CD4-positive, alpha-beta T cell treated with Interleukin-15 for 1 hour (primary cell): ENCODE measurements around the gene SBNO2.

Experiments
- DNase-seq: peaks from one replicate; pipeline ENCODE4 v3.0.0-alpha.2; 2020

Gene SBNO2

GRCh38 chr19:1103708-1104310 is 70.3 kb downstream of the SBNO2 start, which contains the start of gene GPX4:
Gene GPX4 (plus strand): TSS chr19:1103994. CDS start chr19:1104044, 50 bp downstream.
- DNase-seq, result peak; percentile 99

GRCh38 chr19:1103132-1103707 is 70.8 kb downstream of the SBNO2 start:
- DNase-seq, result no peak

- DNase-seq, result peak; percentile 33
These were observed 71.5 kb downstream of the SBNO2 start for GRCh38 chr19:1102407-1103131.

- DNase-seq, result peak; percentile 32
These were observed 72.8 kb downstream of the SBNO2 start for GRCh38 chr19:1101337-1101698.

- no peak for DNase-seq
These were observed 75.7 kb downstream of the SBNO2 start for GRCh38 chr19:1098177-1099051.

GRCh38 chr19:1097810-1098176 is 76.3 kb downstream of the SBNO2 start:
- DNase-seq, result no peak

GRCh38 chr19:1094978-1095701 is 78.9 kb downstream of the SBNO2 start, which contains the start of gene POLR2E:
Gene POLR2E (minus strand): TSS chr19:1095375. CDS start chr19:1095315, 60 bp downstream.
- DNase-seq, result peak; percentile 97

- DNase-seq, result no peak
These were observed 79.5 kb downstream of the SBNO2 start for GRCh38 chr19:1094655-1094977.

- no peak for DNase-seq
These were observed 80.1 kb downstream of the SBNO2 start for GRCh38 chr19:1093811-1094553.

- no peak for DNase-seq
These were observed 80.7 kb downstream of the SBNO2 start for GRCh38 chr19:1093330-1093729.

- no peak for DNase-seq
These were observed 82.4 kb downstream of the SBNO2 start for GRCh38 chr19:1091544-1092175.

GRCh38 chr19:1090731-1091543 is 83.1 kb downstream of the SBNO2 start:
- DNase-seq, result no peak

- peak; percentile 74 for DNase-seq
These were observed 84.2 kb downstream of the SBNO2 start for GRCh38 chr19:1089891-1090290.

- no peak for DNase-seq
These were observed 84.8 kb downstream of the SBNO2 start for GRCh38 chr19:1089126-1089771.

GRCh38 chr19:1088416-1089010 is 85.6 kb downstream of the SBNO2 start:
- DNase-seq, result no peak

- DNase-seq, result peak; percentile 77
These were observed 86.2 kb downstream of the SBNO2 start for GRCh38 chr19:1087813-1088415.

GRCh38 chr19:1086613-1087012 is 87.5 kb downstream of the SBNO2 start:
- DNase-seq, result no peak

GRCh38 chr19:1085676-1086442 is 88.2 kb downstream of the SBNO2 start:
- no peak for DNase-seq
